H1 (cell line): Measurements from ENCODE around the gene SLC41A2. TPM values are rescaled to one million over a fixed set of nuclear protein-coding genes. Genes with fewer than 3 reads are reported as not detected.

ENCODE experiments used
- CEBPB ChIP-seq: IDR thresholded peaks from 2 replicates; pipeline ENCODE4 v1.6.1; 2012; ENCODE audit warnings: low read depth, low read length
- KDM4A ChIP-seq: IDR thresholded peaks from one replicate; pipeline ENCODE4 v1.7.1; 2012; ENCODE audit warnings: low read depth, mild to moderate bottlenecking, moderate library complexity, low read length, inconsistent platforms; ENCODE audit not compliant: severe bottlenecking
- RFX5 ChIP-seq: IDR thresholded peaks from 2 replicates; pipeline ENCODE4 v1.6.1; 2011; ENCODE audit warnings: low read depth, low read length, improper control_type of control experiment, borderline replicate concordance
- ZNF274 ChIP-seq: IDR thresholded peaks from 2 replicates; pipeline ENCODE4 v1.7.0; 2012; ENCODE audit warnings: low read length, borderline replicate concordance; ENCODE audit errors: extremely low read depth
- polyA plus RNA-seq, 7 experiments: library from polyadenylated mRNA; depleted of rRNA in 3 of 7; stranded (reverse) in 5 of 7; unstranded in 2 of 7; fragments of >200 nt in 5 of 7; fragments of 200-250 nt in 2 of 7; gene quantifications; 1 replicate in 5 of 7; 2 replicates in 1 of 7; 4 replicates in 1 of 7; pipeline versions ENCODE4 v1.2.1 to v1.2.3, GENCODE V29; 2011 to 2013; ENCODE audit warnings: missing spikeins in 2 of 7, mixed read lengths in 2 of 7
- total RNA-seq: library from RNA; stranded (reverse); fragmentation: NEBNext Ultra II Directional; extraction: Animal tissue kit (Norgen Biotek cat#: 25700); gene quantifications from 2 replicates; pipeline ENCODE4 v1.2.1, GENCODE V29; 2021
- TF ChIP-seq, protein P1 (sequence below): IDR thresholded peaks from 2 replicates; pipeline ENCODE4 v1.6.1; 2011; ENCODE audit warnings: low read length, improper control_type of control experiment

The SLC41A2 gene
- total and polyA plus RNA-seq, 2 of the 8 experiments (the other 6 are each of a cell fraction or from before 2014, with no cell fraction given) = 0.79 to 3.0 TPM

DNA sequence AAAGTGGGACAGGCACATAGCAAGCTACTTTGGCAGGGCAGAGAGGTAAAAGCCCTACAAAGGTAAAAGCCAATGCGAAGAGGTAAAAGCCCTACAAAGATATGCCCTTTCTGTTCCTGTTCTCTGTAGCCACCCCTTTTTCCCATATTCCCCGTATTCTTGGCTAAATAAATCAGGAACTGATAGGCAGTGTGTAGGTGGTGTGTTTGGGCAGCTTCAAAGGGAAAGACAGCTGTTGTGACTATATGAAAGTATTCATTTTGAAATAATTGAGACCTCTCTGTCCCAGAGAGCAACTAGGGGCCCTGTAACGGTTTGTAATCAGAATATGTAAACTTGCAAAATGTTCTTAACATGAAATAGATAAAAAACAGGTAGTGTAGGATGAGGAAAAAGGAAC is 11.3 kb upstream of the SLC41A2 start (continued):
- no peak for TF ChIP-seq ZNF274
- TF ChIP-seq CEBPB = no peak
- no peak for TF ChIP-seq RFX5
- TF ChIP-seq, protein P1, sequence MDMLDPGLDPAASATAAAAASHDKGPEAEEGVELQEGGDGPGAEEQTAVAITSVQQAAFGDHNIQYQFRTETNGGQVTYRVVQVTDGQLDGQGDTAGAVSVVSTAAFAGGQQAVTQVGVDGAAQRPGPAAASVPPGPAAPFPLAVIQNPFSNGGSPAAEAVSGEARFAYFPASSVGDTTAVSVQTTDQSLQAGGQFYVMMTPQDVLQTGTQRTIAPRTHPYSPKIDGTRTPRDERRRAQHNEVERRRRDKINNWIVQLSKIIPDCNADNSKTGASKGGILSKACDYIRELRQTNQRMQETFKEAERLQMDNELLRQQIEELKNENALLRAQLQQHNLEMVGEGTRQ = no peak
- no peak for TF ChIP-seq KDM4A
